ENCODE results near the gene TOX2.

The TOX2 gene

GRCh38 chr20:43940518-43941225 is 26.0 kb downstream of the TOX2 start:
- DNase-seq = no peak

DNA sequence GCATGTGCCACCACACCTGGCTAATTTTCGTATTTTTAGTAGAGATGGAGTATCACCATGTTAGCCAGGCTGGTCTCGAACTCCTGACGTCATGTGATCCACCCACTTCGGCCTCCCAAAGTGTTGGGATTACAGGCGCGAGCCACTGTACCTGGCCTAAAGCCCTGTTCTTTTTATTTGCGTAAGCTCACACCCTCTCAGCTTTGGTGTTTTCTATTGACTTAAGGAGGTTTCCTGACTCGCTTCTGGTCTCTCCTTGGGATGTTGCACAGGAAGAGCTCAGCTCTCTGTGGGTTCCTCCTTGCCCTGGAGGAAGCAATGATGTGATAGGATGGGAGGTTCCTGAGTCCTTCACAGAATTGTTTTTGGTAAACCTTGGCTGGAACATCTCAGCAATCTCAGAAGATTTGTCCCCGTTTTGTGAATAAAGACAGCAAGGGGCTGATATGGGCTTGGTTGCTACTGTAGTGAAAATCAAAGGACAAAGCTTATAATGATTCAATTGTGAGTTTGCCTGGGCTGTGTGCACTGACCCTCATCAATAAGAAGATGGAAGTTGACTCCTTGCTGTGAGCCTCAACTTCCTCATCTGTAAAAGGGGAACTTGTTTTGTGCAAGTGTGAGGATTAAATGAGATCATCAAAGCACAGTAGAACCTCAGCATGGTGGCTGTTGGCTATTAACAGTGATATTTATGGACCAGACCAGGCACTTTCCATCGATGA is 27.0 kb downstream of the TOX2 start:
- no peak for DNase-seq

DNA sequence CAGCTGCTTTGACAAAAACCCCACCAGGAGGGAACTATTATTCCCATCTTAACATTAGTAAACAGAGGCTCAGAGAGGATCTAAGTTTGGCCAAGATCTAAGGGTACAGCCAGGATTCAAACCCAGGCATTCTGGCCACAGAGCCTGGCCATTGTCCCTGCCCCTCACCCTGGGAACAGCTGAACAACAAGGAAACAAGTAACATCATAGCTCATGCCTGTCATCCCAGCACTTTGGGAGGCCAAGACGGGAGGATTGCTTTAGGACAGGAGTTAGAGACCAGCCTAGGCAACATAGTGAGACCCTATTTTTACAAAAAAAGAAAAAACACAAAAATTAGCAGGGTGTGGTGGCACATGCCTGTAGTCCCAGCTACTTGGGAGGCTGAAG is 27.5 kb downstream of the TOX2 start:
- no peak for DNase-seq

GRCh38 chr20:43942667-43943285 is 28.1 kb downstream of the TOX2 start:
- peak; percentile 79 for DNase-seq

DNA sequence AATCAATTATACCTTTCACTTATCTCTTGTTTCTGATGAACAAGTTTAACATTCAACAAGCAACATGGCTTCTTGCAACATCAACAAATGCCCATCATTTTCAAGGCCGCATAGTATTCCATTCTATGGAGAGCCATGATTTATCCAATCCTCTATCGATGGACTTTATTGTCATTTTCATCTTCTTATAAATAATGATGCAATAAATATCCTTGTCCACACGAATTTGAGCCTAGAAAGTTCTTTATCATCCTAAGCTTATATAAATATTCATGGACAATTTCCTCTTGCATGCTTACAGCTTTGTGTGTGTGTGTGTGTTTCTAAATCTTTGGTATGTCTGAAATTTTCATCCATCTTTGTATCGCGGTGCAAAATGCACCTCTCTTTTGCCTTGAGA is 29.1 kb downstream of the TOX2 start:
- no peak for DNase-seq

DNA sequence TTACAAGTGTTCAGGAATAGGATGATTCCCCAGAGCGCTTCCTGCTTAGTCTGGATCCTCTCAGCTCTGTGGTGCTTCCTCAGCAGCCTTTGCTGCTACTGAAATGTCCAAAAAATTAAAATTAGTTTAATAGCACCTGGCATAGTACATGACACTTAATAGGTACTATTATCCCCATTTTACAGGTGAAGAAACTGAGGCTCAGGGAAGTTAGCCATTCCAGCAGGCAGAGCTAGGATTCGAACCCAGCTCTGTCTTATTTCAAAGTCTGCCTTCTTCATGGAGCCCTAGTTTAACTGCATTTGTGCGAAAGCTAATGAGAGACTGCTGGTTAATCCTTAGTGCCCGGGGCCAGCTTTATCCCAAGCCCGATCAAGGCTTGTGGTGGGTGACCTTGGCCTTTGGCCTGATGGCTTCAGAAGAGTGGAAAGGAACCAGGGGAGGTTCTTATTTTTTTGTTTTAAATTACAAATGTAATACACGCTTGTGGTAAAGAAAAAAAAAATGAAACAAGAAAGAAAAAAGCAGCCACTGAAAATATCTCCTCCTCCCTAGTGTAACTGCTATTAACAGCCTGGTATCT is 30.1 kb downstream of the TOX2 start:
- no peak for DNase-seq

GRCh38 chr20:43945391-43946205 is 30.9 kb downstream of the TOX2 start:
- no peak for DNase-seq

DNA sequence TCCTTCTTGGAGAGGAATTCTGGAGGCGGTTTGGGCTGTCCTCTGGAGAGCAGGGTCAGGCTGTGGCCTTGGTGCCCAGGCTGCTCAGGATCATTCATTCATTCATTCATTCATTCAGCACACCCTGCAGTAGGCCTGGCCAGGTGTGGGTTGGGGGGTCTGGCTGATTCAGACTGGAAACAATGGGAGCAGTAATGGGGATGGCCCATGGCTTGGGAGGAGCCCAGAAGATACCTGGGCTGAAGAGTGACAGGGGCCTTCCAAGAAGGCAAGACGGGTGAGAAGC is 31.5 kb downstream of the TOX2 start:
- DNase-seq = no peak

DNA sequence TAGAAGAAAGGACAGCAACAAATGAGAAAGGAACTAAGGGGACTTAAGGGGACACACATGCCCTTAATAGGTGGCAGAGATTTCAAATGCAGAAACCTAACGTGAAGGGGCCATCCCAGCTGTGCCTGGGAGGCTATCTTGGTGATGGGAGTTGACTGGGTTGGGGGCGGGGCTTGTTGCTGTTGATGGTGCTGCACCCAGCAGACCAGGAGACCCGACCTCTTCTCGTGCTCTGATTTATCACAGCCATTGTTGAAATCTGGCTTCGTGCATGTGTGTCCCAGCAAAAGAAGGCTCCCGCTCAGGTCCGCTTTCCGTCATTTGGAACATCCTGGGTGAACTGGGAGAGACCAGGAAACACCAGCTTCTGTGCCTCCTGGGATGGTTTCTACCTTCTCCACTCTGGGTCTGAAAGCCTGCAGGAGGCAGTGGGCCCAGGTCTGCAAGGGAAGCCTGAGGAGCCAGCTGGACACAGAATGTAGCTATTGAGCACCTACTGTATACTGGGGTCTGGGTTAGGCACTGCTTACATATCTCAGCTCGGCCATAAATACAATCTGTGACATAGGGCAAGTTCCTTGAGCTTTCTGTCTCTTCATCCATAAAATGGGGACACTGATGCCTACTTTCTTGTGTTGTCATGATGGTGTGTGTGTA is 32.1 kb downstream of the TOX2 start:
- no peak for DNase-seq

DNA sequence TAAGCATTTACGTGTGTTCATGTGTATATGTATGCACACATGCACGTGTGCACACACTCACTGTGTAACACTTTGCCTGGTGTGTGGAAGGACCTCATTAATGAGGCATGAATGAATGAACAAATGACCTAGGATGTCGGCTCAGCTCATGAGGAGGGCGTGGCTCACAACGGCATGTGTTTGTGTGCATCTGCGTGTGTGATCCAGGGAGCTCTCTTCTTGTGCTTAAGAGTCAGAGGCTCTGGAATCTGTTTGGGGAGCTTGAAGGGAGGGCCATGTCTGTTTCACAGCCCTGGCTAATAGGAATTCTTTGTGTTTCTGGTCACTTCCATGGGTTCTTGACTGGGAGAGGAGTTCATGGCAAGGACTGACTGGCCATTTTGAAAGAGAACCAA is 32.7 kb downstream of the TOX2 start:
- DNase-seq = no peak

- no peak for DNase-seq
Observed at GRCh38 chr20:43948455-43948854, 33.8 kb downstream of the TOX2 start.

DNA sequence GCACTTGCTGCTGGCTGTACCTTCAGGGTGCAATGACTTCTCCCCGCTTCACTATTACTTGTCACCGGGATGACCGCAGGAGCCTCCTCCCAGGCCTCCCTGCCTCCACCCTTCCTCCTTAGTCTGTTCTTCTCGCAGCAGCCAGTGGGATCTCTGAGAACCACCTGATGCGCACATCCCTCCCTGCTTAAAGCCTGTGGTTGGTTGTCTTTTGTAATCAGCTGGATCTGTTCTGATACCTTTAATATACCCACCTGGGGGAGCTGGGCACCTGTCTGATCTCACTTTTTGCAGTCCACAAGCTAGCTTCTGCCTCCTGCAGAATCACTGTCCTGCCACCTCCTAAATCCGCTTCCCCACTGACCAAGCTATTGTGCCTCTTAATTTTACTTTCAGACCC is 34.6 kb downstream of the TOX2 start:
- DNase-seq = no peak

- DNase-seq = peak; percentile 92
Observed at GRCh38 chr20:43949741-43950618, 35.3 kb downstream of the TOX2 start.

DNA sequence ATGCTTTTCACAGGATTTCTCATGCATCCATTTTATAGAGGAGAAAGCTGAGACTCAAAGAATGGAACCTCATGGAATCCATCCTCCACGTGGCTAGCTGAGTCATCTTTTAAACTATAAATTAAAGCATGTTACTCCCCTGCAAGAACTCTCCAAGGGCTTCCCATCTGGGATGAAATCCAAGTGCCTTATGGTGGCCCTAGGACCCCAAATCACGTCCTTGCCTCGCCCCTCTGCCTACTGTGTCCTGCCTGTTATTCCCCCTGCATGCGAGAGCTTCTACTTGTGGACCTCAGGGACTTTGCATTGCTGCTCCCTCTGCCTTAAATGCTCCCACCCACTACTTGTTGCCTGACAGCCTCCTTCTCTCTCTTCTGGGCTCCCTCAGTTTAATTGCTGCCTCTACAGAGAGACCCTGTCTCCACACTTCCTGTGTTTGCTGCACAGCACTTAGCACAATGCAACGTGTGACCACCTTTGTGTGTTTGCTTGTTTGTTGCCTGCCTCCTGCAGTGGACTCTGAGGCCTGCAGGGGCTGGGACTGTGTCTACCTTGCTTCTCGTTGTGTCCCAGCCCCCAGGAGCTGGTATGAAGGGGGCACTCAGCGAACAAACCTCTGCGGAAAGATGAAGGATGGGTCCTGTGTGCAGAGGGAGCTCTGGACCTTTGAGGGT is 39.4 kb downstream of the TOX2 start:
- no peak for DNase-seq

DNA sequence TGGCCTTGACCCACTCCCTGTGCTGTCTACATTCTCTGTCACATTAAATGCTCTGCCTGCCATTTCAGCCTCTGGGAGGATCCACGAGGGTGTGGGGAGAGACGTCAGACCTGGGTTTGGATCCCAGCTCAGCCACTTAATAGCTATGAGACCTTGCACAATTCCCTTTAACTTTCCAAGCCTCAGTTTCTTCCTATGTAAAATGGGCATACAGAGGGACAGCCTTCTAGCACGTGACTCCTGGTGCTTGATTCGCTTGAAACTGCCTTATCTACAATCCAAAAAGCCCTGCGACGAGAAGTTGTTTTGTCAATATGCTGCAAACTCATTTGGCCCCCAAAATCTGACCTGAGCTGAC is 40.0 kb downstream of the TOX2 start:
- DNase-seq = no peak

- peak; percentile 92 for DNase-seq
Observed at GRCh38 chr20:43955062-43955749, 40.6 kb downstream of the TOX2 start.

GRCh38 chr20:43955750-43956191 is 41.1 kb downstream of the TOX2 start:
- no peak for DNase-seq

- no peak for DNase-seq
Observed at GRCh38 chr20:43957392-43957791, 42.7 kb downstream of the TOX2 start.

GRCh38 chr20:43958626-43959025 is 44.0 kb downstream of the TOX2 start:
- no peak for DNase-seq

Data from activated CD4-positive, alpha-beta T cell treated with anti-CD3 and anti-CD28 coated beads, Interleukin-2, amount 50 U/mL, for 16 hours (primary cell).